ENCODE measurements around the gene IL17C.

Gene IL17C

GRCh38 chr16:88629835-88630234, 8.5 kb upstream of the IL17C start:
- Histone ChIP-seq H3K9me2 (replicated peaks; ENCODE audit: insufficient read depth, low read length) (no peaks in the 10 kb centered on the region), H3K4me2 (ENCODE audit: low read depth, low read length, poor library complexity, severe bottlenecking) (no peak overlapping the region), H3K36me3 (ENCODE audit: low read length) (no peaks in the 10 kb centered on the region), H3K27ac (ENCODE audit: low read depth, low read length) (no peak overlapping the region), H2AFZ (ENCODE audit: low read depth, low read length, severe bottlenecking) (no peak overlapping the region), H3K27me3 (ENCODE audit: low read length) (no peaks in the 10 kb centered on the region), H3K9me3 (ENCODE audit: insufficient read depth, low read length) (no peaks in the 10 kb centered on the region), H3F3A (ENCODE audit: insufficient read depth) (peaks cover 14% of the 10 kb centered on the region), H3K79me2 (ENCODE audit: insufficient read depth, low read length) (no peaks in the 10 kb centered on the region), H4K20me1 (ENCODE audit: low read depth, low read length) (no peaks in the 10 kb centered on the region), H3K9ac (ENCODE audit: low read length) (no peak overlapping the region), H3K4me3 (ENCODE audit: insufficient read depth, low read length, poor library complexity, severe bottlenecking) (no peak overlapping the region)
- TF ChIP-seq EZH2phosphoT487 (conservative IDR thresholded peaks at IDR 0.05; ENCODE audit: low read length) = no peak
- TF ChIP-seq, protein P1, sequence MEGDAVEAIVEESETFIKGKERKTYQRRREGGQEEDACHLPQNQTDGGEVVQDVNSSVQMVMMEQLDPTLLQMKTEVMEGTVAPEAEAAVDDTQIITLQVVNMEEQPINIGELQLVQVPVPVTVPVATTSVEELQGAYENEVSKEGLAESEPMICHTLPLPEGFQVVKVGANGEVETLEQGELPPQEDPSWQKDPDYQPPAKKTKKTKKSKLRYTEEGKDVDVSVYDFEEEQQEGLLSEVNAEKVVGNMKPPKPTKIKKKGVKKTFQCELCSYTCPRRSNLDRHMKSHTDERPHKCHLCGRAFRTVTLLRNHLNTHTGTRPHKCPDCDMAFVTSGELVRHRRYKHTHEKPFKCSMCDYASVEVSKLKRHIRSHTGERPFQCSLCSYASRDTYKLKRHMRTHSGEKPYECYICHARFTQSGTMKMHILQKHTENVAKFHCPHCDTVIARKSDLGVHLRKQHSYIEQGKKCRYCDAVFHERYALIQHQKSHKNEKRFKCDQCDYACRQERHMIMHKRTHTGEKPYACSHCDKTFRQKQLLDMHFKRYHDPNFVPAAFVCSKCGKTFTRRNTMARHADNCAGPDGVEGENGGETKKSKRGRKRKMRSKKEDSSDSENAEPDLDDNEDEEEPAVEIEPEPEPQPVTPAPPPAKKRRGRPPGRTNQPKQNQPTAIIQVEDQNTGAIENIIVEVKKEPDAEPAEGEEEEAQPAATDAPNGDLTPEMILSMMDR (IDR thresholded peaks at IDR 0.05; ENCODE audit: insufficient read depth, low read length, poor library complexity, severe bottlenecking) = no peak

- Histone ChIP-seq H2AFZ (ENCODE audit: low read depth, low read length, severe bottlenecking) (no peak overlapping the region), H3K36me3 (ENCODE audit: low read length) (no peaks in the 10 kb centered on the region), H3K79me2 (ENCODE audit: insufficient read depth, low read length) (no peaks in the 10 kb centered on the region), H4K20me1 (ENCODE audit: low read depth, low read length) (no peaks in the 10 kb centered on the region), H3K4me3 (ENCODE audit: insufficient read depth, low read length, poor library complexity, severe bottlenecking) (no peak overlapping the region), H3K4me2 (ENCODE audit: low read depth, low read length, poor library complexity, severe bottlenecking) (no peak overlapping the region), H3F3A (ENCODE audit: insufficient read depth) (peaks cover 14% of the 10 kb centered on the region), H3K9ac (ENCODE audit: low read length) (no peak overlapping the region), H3K27me3 (ENCODE audit: low read length) (no peaks in the 10 kb centered on the region), H3K9me2 (replicated peaks; ENCODE audit: insufficient read depth, low read length) (no peaks in the 10 kb centered on the region), H3K9me3 (ENCODE audit: insufficient read depth, low read length) (no peaks in the 10 kb centered on the region), H3K27ac (ENCODE audit: low read depth, low read length) (no peak overlapping the region)
- no peak for TF ChIP-seq EZH2phosphoT487 (conservative IDR thresholded peaks at IDR 0.05; ENCODE audit: low read length)
Observed at GRCh38 chr16:88630433-88630832, 7.9 kb upstream of the IL17C start.

DNA sequence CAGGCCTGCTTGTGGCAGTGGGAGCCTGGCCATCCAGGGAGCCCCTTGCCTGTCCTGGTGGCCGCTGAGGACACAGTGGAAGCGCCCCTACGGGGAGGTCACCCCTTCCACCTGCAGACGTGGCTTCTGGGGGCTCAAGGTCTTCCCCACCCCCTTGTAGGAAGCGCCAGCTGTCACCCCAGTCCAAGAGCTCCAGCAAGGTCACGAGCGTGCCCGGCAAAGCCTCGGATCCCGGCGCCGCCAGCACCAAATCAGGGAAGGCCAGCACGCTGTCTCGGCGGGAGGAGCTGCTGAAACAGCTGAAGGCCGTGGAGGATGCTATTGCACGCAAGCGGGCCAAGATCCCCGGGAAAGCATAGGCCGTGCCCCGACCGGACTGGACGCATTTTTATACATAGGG, 7.4 kb upstream of the IL17C start:
- no peak overlapping the region for H3K9ac ChIP-seq (ENCODE audit: low read length)
- no peak overlapping the region for H3K4me3 ChIP-seq (ENCODE audit: insufficient read depth, low read length, poor library complexity, severe bottlenecking)
- no peak overlapping the region for H3K27ac ChIP-seq (ENCODE audit: low read depth, low read length)
- H3K4me2 ChIP-seq (ENCODE audit: low read depth, low read length, poor library complexity, severe bottlenecking) = no peak overlapping the region
- H3K36me3 ChIP-seq (ENCODE audit: low read length) = no peaks in the 10 kb centered on the region
- peaks cover 14% of the 10 kb centered on the region for H3F3A ChIP-seq (ENCODE audit: insufficient read depth)
- no peaks in the 10 kb centered on the region for H4K20me1 ChIP-seq (ENCODE audit: low read depth, low read length)
- TF ChIP-seq EZH2phosphoT487 (conservative IDR thresholded peaks at IDR 0.05; ENCODE audit: low read length) = no peak
- TF ChIP-seq, protein P1 (IDR thresholded peaks at IDR 0.05; ENCODE audit: insufficient read depth, low read length, poor library complexity, severe bottlenecking) = no peak
- H3K27me3 ChIP-seq (ENCODE audit: low read length) = no peaks in the 10 kb centered on the region
- no peaks in the 10 kb centered on the region for H3K79me2 ChIP-seq (ENCODE audit: insufficient read depth, low read length)
- no peak overlapping the region for H2AFZ ChIP-seq (ENCODE audit: low read depth, low read length, severe bottlenecking)
- H3K9me3 ChIP-seq (ENCODE audit: insufficient read depth, low read length) = no peaks in the 10 kb centered on the region
- no peaks in the 10 kb centered on the region for H3K9me2 ChIP-seq (replicated peaks; ENCODE audit: insufficient read depth, low read length)

GRCh38 chr16:88631384-88631783, 7.0 kb upstream of the IL17C start:
- TF ChIP-seq, protein P1 (IDR thresholded peaks at IDR 0.05; ENCODE audit: insufficient read depth, low read length, poor library complexity, severe bottlenecking) = no peak
- no peak for TF ChIP-seq EZH2phosphoT487 (conservative IDR thresholded peaks at IDR 0.05; ENCODE audit: low read length)
- no peak overlapping the region for H3K27ac ChIP-seq (ENCODE audit: low read depth, low read length)
- H3K4me3 ChIP-seq (ENCODE audit: insufficient read depth, low read length, poor library complexity, severe bottlenecking) = no peak overlapping the region
- no peak overlapping the region for H2AFZ ChIP-seq (ENCODE audit: low read depth, low read length, severe bottlenecking)
- no peaks in the 10 kb centered on the region for H3K36me3 ChIP-seq (ENCODE audit: low read length)
- no peaks in the 10 kb centered on the region for H3K27me3 ChIP-seq (ENCODE audit: low read length)
- no peaks in the 10 kb centered on the region for H4K20me1 ChIP-seq (ENCODE audit: low read depth, low read length)
- H3K4me2 ChIP-seq (ENCODE audit: low read depth, low read length, poor library complexity, severe bottlenecking) = no peak overlapping the region
- peaks cover 14% of the 10 kb centered on the region for H3F3A ChIP-seq (ENCODE audit: insufficient read depth)
- H3K9ac ChIP-seq (ENCODE audit: low read length) = no peak overlapping the region
- no peaks in the 10 kb centered on the region for H3K9me3 ChIP-seq (ENCODE audit: insufficient read depth, low read length)
- no peaks in the 10 kb centered on the region for H3K79me2 ChIP-seq (ENCODE audit: insufficient read depth, low read length)
- H3K9me2 ChIP-seq (replicated peaks; ENCODE audit: insufficient read depth, low read length) = no peaks in the 10 kb centered on the region

Data from SU-DHL-6 (cell line).